ENCODE results near the gene RNASE13.
"Not testable (repeated sequence)": the region's sequence is repeated elsewhere in the genome, so short reads cannot be mapped to it uniquely, and the experiment has no call there.

Gene RNASE13

DNA sequence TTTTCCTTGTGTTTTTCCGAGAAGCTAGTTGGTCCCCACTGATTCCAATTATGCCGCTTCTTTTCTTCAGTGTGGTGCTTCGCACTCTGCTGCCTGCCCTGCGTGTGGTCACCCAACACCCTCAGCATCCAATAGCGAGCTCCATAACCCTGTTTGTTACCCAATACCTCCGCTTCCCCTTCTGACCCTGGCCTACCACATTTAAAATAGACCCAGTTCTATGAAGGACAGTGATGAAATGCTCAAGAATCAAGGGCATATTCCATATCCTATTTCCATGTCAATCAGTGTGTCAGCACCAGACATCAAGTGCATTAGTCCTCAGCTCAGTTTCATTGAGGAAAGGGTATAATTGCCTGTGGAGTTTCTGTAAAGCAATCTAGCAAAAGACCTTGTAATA, 19.3 kb downstream of the RNASE13 start:
- H3K4me3 ChIP-seq (ENCODE audit: low read length), result no peak overlapping the region
- H3K36me3 ChIP-seq (ENCODE audit: insufficient read depth, low read depth, low read length), result no peaks in the 10 kb centered on the region; the same call in 1 of the 2 replicates
- H3K9me3 ChIP-seq (ENCODE audit: insufficient read depth, low read depth, low read length), result no peaks in the 10 kb centered on the region
- H3K27ac ChIP-seq (ENCODE audit: low read length), result no peak overlapping the region
- H3K9ac ChIP-seq (ENCODE audit: low read depth, low read length), result no peak overlapping the region
- peaks cover 5% of the 10 kb centered on the region; the same call in 1 of the 2 replicates for H3K4me1 ChIP-seq (ENCODE audit: insufficient read depth, low read length)
- H3K27me3 ChIP-seq (ENCODE audit: insufficient read depth, low read length), result no peaks in the 10 kb centered on the region

DNA sequence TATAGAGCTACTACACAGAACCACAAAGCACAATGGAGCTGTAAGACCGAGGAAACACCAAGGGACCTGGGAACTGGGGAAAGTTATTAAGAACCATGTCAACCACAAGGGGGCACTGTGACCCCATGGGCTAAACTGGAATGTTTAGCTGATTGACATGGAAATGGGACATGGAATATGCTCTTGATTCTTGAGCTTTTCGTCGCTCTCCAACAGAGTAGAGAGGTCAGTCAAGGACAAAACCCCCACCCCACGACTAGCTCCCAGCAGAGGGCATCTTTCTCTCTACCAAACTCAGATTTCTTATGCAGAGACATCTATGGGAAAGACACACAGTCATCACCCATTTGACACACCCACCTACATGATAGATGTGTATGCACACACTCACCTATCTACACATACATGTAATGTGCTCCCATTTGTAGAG, 19.8 kb downstream of the RNASE13 start:
- Histone ChIP-seq H3K27ac (ENCODE audit: low read length) (no peak overlapping the region), H3K4me1 (ENCODE audit: insufficient read depth, low read length) (peaks cover 5% of the 10 kb centered on the region; the same call in 1 of the 2 replicates), H3K4me3 (ENCODE audit: low read length) (no peak overlapping the region)

GRCh38 chr14:21011136-21011535, 23.5 kb downstream of the RNASE13 start:
- H3K27ac ChIP-seq (ENCODE audit: low read length), result no peak overlapping the region
- H3K27me3 ChIP-seq (ENCODE audit: insufficient read depth, low read length), result no peaks in the 10 kb centered on the region
- no peak overlapping the region for H3K9ac ChIP-seq (ENCODE audit: low read depth, low read length)
- no peaks in the 10 kb centered on the region for H3K9me3 ChIP-seq (ENCODE audit: insufficient read depth, low read depth, low read length)
- peaks cover 8% of the 10 kb centered on the region; the same call in 1 of the 2 replicates for H3K4me1 ChIP-seq (ENCODE audit: insufficient read depth, low read length)
- H3K4me3 ChIP-seq (ENCODE audit: low read length), result no peak overlapping the region
- H3K36me3 ChIP-seq (ENCODE audit: insufficient read depth, low read depth, low read length), result no peaks in the 10 kb centered on the region

More for the DNA sequence above, 19.8 kb downstream of the RNASE13 start:
- Histone ChIP-seq H3K9ac (ENCODE audit: low read depth, low read length) (no peak overlapping the region), H3K27me3 (ENCODE audit: insufficient read depth, low read length) (no peaks in the 10 kb centered on the region), H3K36me3 (ENCODE audit: insufficient read depth, low read depth, low read length) (no peaks in the 10 kb centered on the region; the same call in 1 of the 2 replicates), H3K9me3 (ENCODE audit: insufficient read depth, low read depth, low read length) (no peaks in the 10 kb centered on the region)

DNA sequence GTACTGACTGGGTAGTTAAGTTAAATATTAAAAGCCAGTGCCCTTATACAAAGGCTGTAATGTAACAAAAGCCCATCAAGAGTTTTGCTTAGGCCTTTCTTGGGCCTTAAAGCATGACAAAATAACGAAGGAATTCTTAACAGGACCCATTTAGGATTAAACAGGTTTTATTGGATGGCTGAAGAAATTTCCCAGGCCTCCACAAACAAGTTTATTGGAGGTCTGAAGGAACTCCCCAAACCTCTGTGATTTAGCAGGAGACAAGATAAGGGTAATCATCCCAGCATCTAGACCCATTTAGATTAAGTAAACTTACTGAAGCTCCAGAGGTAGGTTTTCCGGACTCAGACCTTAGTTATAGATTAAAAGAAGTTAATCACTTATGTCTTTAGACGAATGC, 24.9 kb downstream of the RNASE13 start:
- not testable (repeated sequence) for H3K27ac ChIP-seq (ENCODE audit: low read length); H3K9ac ChIP-seq (ENCODE audit: low read depth, low read length); H3K9me3 ChIP-seq (ENCODE audit: insufficient read depth, low read depth, low read length); H3K4me1 ChIP-seq (ENCODE audit: insufficient read depth, low read length); H3K4me3 ChIP-seq (ENCODE audit: low read length); H3K36me3 ChIP-seq (ENCODE audit: insufficient read depth, low read depth, low read length); H3K27me3 ChIP-seq (ENCODE audit: insufficient read depth, low read length)

DNA sequence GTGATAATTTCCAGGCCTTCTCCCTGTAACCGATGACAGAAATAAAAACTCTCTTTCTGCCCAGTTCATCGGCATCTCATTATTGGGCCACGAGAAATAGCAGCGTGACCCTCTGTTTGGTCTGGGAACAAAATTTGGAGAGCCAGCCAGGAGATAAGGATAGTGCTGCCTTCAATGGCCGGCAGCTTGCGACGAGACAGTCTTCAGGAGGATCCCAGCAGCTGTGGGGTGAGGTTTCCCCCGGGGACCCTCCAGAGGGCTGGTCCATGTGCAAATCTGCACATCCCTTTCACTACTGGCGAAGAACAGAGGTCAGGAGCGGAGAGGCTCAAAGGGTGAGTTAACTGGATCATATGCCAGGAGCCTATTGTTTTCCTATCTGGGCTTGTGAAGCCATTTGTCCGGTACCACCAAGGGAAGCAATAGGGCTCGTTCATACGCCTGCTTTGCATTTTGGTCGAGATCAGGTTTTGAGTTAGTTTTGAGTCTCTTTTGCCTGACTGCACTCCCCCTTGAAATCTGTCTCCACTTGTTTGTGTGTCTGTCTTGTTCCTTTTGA, 30.7 kb downstream of the RNASE13 start:
- Histone ChIP-seq H3K9me3 (ENCODE audit: insufficient read depth, low read depth, low read length) (no peaks in the 10 kb centered on the region), H3K27me3 (ENCODE audit: insufficient read depth, low read length) (no peaks in the 10 kb centered on the region), H3K27ac (ENCODE audit: low read length) (no peak overlapping the region), H3K4me3 (ENCODE audit: low read length) (no peak overlapping the region), H3K36me3 (ENCODE audit: insufficient read depth, low read depth, low read length) (no peaks in the 10 kb centered on the region), H3K9ac (ENCODE audit: low read depth, low read length) (no peak overlapping the region), H3K4me1 (ENCODE audit: insufficient read depth, low read length) (peaks cover under 1% of the 10 kb centered on the region; the same call in 1 of the 2 replicates)

DNA sequence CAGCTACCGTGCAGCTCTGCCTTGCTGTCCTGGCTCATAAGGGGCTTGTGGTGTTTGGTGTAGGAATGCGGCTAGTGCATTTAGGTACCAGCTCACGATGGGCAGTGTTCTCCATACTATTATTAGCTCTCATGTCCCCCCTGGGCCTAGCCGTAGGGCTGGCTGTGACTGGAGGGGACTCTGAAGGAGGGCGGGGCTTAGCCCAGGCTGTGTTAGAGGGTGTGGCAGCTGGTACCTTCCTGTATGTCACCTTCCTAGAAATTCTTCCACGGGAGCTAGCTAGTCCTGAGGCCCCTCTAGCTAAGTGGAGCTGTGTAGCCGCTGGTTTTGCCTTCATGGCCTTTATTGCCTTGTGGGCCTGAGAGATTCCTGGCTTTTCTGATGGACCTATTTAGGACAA, 33.4 kb downstream of the RNASE13 start:
- no peaks in the 10 kb centered on the region for H3K27me3 ChIP-seq (ENCODE audit: insufficient read depth, low read length)
- no peak overlapping the region for H3K4me3 ChIP-seq (ENCODE audit: low read length)

GRCh38 chr14:20999591-20999990, 35.0 kb downstream of the RNASE13 start:
- no peak overlapping the region for H3K27ac ChIP-seq (ENCODE audit: low read length)

More for the DNA sequence above, 33.4 kb downstream of the RNASE13 start:
- Histone ChIP-seq H3K36me3 (ENCODE audit: insufficient read depth, low read depth, low read length) (peaks cover 12% of the 10 kb centered on the region), H3K9me3 (ENCODE audit: insufficient read depth, low read depth, low read length) (no peaks in the 10 kb centered on the region), H3K4me1 (ENCODE audit: insufficient read depth, low read length) (peaks cover 5% of the 10 kb centered on the region; the same call in 1 of the 2 replicates), H3K27ac (ENCODE audit: low read length) (no peak overlapping the region), H3K9ac (ENCODE audit: low read depth, low read length) (no peak overlapping the region)

DNA sequence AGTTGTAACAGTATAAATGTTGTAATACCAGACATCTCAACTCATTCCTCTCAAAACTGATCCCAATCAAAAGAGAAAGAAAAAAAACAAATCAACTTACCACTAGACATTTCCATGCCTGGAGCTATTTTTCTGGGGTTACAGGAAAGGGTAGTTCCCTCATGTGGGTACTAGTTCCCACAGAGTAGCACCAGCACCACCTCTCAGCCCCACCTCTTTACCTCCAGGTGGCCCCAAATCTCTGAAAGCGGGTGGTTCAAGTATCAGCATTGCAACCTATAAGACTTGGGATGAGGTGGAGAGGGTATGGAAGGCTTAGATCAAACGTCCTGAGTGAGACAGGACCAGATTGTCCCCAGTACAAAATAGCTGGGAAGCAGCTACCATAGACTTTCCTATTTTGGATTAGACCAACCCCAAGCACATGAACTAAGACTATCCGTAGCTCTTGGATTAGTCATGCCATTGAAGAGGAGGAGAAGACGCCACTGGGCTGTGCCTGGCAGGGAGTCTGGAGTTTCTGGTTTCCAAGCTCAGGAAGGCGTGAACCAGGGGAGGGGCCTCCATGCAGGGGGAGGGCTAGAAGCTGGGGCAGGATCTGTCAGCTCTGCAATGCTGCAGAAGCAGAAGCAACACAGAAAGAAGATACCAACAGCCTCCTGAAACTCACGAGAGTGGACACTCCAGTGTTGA, 35.8 kb downstream of the RNASE13 start, which contains the start of gene SLC39A2:
Gene SLC39A2 (plus strand): TSS at position 620 of the 693 bp plus-strand sequence. CDS start 154 bp downstream, outside the sequence.
- no peaks in the 10 kb centered on the region for H3K27me3 ChIP-seq (ENCODE audit: insufficient read depth, low read length)
- H3K4me3 ChIP-seq (ENCODE audit: low read length), result peak within 1 kb of the TSS; percentile 41; the same call in 1 of the 2 replicates

More at GRCh38 chr14:20999591-20999990, 35.0 kb downstream of the RNASE13 start:
- Histone ChIP-seq H3K4me3 (ENCODE audit: low read length) (no peak overlapping the region), H3K27me3 (ENCODE audit: insufficient read depth, low read length) (no peaks in the 10 kb centered on the region), H3K36me3 (ENCODE audit: insufficient read depth, low read depth, low read length) (peaks cover 28% of the 10 kb centered on the region), H3K9me3 (ENCODE audit: insufficient read depth, low read depth, low read length) (no peaks in the 10 kb centered on the region), H3K4me1 (ENCODE audit: insufficient read depth, low read length) (peaks cover 5% of the 10 kb centered on the region; the same call in 1 of the 2 replicates), H3K9ac (ENCODE audit: low read depth, low read length) (no peak overlapping the region)

DNA sequence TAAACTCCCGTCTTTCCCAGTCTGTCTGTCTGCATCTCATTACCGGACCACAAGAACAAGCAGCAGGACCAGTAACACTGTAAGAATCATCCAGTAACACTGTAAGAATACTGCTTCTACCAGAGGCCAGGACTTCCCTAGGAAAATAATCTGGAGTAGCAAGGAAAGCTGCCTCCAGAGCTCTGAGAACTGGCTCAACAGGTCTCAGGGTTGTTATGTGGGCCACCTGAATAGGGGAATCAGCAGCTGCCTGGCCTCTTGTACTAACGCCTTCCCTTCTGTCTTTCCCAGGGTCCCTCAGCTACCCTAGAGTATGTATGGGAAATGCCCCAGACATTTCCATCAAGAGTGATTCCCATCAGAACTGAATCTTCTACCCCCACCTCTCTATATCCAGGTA, 36.5 kb downstream of the RNASE13 start:
- Histone ChIP-seq H3K9me3 (ENCODE audit: insufficient read depth, low read depth, low read length) (no peaks in the 10 kb centered on the region), H3K4me1 (ENCODE audit: insufficient read depth, low read length) (peaks cover 5% of the 10 kb centered on the region; the same call in 1 of the 2 replicates), H3K4me3 (ENCODE audit: low read length) (no peak overlapping the region), H3K27me3 (ENCODE audit: insufficient read depth, low read length) (no peaks in the 10 kb centered on the region), H3K27ac (ENCODE audit: low read length) (no peak overlapping the region), H3K36me3 (ENCODE audit: insufficient read depth, low read depth, low read length) (peaks cover 43% of the 10 kb centered on the region), H3K9ac (ENCODE audit: low read depth, low read length) (no peak overlapping the region)

More for the DNA sequence above, 35.8 kb downstream of the RNASE13 start, which contains the start of gene SLC39A2:
- no peak within 1 kb of the TSS for H3K9ac ChIP-seq (ENCODE audit: low read depth, low read length)
- no peak within 1 kb of the TSS for H3K27ac ChIP-seq (ENCODE audit: low read length)
- no peaks in the 10 kb centered on the region for H3K9me3 ChIP-seq (ENCODE audit: insufficient read depth, low read depth, low read length)
- H3K4me1 ChIP-seq (ENCODE audit: insufficient read depth, low read length), result peaks cover 5% of the 10 kb centered on the region; the same call in 1 of the 2 replicates
- H3K36me3 ChIP-seq (ENCODE audit: insufficient read depth, low read depth, low read length), result peaks cover 36% of the 10 kb centered on the region

GRCh38 chr14:20997564-20997963, 37.0 kb downstream of the RNASE13 start:
- no peak overlapping the region for H3K9ac ChIP-seq (ENCODE audit: low read depth, low read length)
- H3K4me1 ChIP-seq (ENCODE audit: insufficient read depth, low read length), result peaks cover 5% of the 10 kb centered on the region; the same call in 1 of the 2 replicates

GRCh38 chr14:20997115-20997514, 37.5 kb downstream of the RNASE13 start:
- H3K27ac ChIP-seq (ENCODE audit: low read length), result no peak overlapping the region
- H3K36me3 ChIP-seq (ENCODE audit: insufficient read depth, low read depth, low read length), result peaks cover 53% of the 10 kb centered on the region
- H3K4me1 ChIP-seq (ENCODE audit: insufficient read depth, low read length), result peaks cover 5% of the 10 kb centered on the region; the same call in 1 of the 2 replicates
- no peaks in the 10 kb centered on the region for H3K27me3 ChIP-seq (ENCODE audit: insufficient read depth, low read length)
- no peaks in the 10 kb centered on the region for H3K9me3 ChIP-seq (ENCODE audit: insufficient read depth, low read depth, low read length)
- no peak overlapping the region for H3K9ac ChIP-seq (ENCODE audit: low read depth, low read length)
- H3K4me3 ChIP-seq (ENCODE audit: low read length), result no peak overlapping the region

More at GRCh38 chr14:20997564-20997963, 37.0 kb downstream of the RNASE13 start:
- H3K9me3 ChIP-seq (ENCODE audit: insufficient read depth, low read depth, low read length), result no peaks in the 10 kb centered on the region
- H3K27ac ChIP-seq (ENCODE audit: low read length), result no peak overlapping the region
- H3K27me3 ChIP-seq (ENCODE audit: insufficient read depth, low read length), result no peaks in the 10 kb centered on the region
- no peak overlapping the region for H3K4me3 ChIP-seq (ENCODE audit: low read length)
- peaks cover 49% of the 10 kb centered on the region for H3K36me3 ChIP-seq (ENCODE audit: insufficient read depth, low read depth, low read length)
